ENCODE results near the gene RDX. TPM values are rescaled to one million over a fixed set of nuclear protein-coding genes. Genes with fewer than 3 reads are reported as not detected.

The RDX gene
- total RNA-seq, 2 experiments from 2014 or later, result 11.4 to 14.2 TPM

GRCh38 chr11:110336054-110336453 lies 39.6 kb upstream of the RDX start:
- Histone ChIP-seq H3K4me1 (ENCODE audit: insufficient read depth, low read length) (no peaks in the 10 kb centered on the region), H3K36me3 (ENCODE audit: insufficient read depth, low read length) (no peaks in the 10 kb centered on the region), H3K27ac (ENCODE audit: low read depth in 1 of 2, low read length in 2 of 2) (no peak overlapping the region), H3K9me3 (ENCODE audit: control insufficient read depth in 1 of 2, insufficient read depth in 1 of 2, low read length in 2 of 2) (no peaks in the 10 kb centered on the region), H3K4me3 (ENCODE audit: low read length) (no peak overlapping the region), H3K27me3 (ENCODE audit: control insufficient read depth in 1 of 2, insufficient read depth in 2 of 2, low read length in 2 of 2) (no peaks in the 10 kb centered on the region)
- no peak overlapping the region for H3K27ac Mint-ChIP-seq
- no peaks in the 10 kb centered on the region for H3K9me3 Mint-ChIP-seq
- intact Hi-C loops (cut with DNase I, micrococcal nuclease), result no loop called here
- ATAC-seq (ENCODE audit: poor library complexity) (no peak), DNase-seq (no peak)
- ChIA-PET POLR2A (interaction anchor here (0.6 kb wide), 1 partner anchor 92 kb away, joined by 3 read pairs; no protein-coding TSS in a partner anchor), CTCF (no interaction called here)
- TF ChIP-seq CTCF (IDR thresholded peaks at IDR 0.05), result no peak
- H3K4me3 Mint-ChIP-seq, result no peak overlapping the region
- H3K27me3 Mint-ChIP-seq, result no peaks in the 10 kb centered on the region
- no peaks in the 10 kb centered on the region for H3K4me1 Mint-ChIP-seq (ENCODE audit: low read depth)
- H3K36me3 Mint-ChIP-seq (ENCODE audit: low read depth), result no peaks in the 10 kb centered on the region

- DNase-seq, result no peak
- Histone ChIP-seq H3K27ac (ENCODE audit: low read depth in 1 of 2, low read length in 2 of 2) (no peak overlapping the region), H3K4me1 (ENCODE audit: insufficient read depth, low read length) (no peaks in the 10 kb centered on the region), H3K9me3 (ENCODE audit: control insufficient read depth in 1 of 2, insufficient read depth in 1 of 2, low read length in 2 of 2) (no peaks in the 10 kb centered on the region), H3K27me3 (ENCODE audit: control insufficient read depth in 1 of 2, insufficient read depth in 2 of 2, low read length in 2 of 2) (no peaks in the 10 kb centered on the region), H3K36me3 (ENCODE audit: insufficient read depth, low read length) (no peaks in the 10 kb centered on the region), H3K4me3 (ENCODE audit: low read length) (no peak overlapping the region)
- ATAC-seq (ENCODE audit: poor library complexity), result no peak
- Mint-ChIP-seq H3K4me3 (no peak overlapping the region), H3K27ac (no peak overlapping the region), H3K9me3 (peaks cover under 1% of the 10 kb centered on the region), H3K27me3 (no peaks in the 10 kb centered on the region), H3K36me3 (ENCODE audit: low read depth) (no peaks in the 10 kb centered on the region), H3K4me1 (ENCODE audit: low read depth) (no peaks in the 10 kb centered on the region)
- intact Hi-C loops (cut with DNase I, micrococcal nuclease), result no loop called here
- CTCF ChIA-PET, result no interaction called here
- no peak for TF ChIP-seq CTCF (IDR thresholded peaks at IDR 0.05)
- POLR2A ChIA-PET, result interaction anchor here (0.6 kb wide), 1 partner anchor 91 kb away, joined by 3 read pairs; no protein-coding TSS in a partner anchor
Measured at GRCh38 chr11:110335358-110335757, 38.9 kb upstream of the RDX start.

GRCh38 chr11:110331626-110332025 lies 35.2 kb upstream of the RDX start:
- Mint-ChIP-seq H3K36me3 (ENCODE audit: low read depth) (no peaks in the 10 kb centered on the region), H3K27me3 (no peaks in the 10 kb centered on the region)
- POLR2A ChIA-PET, result no interaction called here

More at GRCh38 chr11:110331626-110332025, 35.2 kb upstream of the RDX start:
- DNase-seq (no peak), ATAC-seq (ENCODE audit: poor library complexity) (no peak)
- Histone ChIP-seq H3K9me3 (ENCODE audit: control insufficient read depth in 1 of 2, insufficient read depth in 1 of 2, low read length in 2 of 2) (peaks cover 4 to 6% of the 10 kb centered on the region in 2 experiments), H3K4me3 (ENCODE audit: low read length) (no peak overlapping the region), H3K27me3 (ENCODE audit: control insufficient read depth in 1 of 2, insufficient read depth in 2 of 2, low read length in 2 of 2) (no peaks in the 10 kb centered on the region), H3K27ac (ENCODE audit: low read depth in 1 of 2, low read length in 2 of 2) (no peak overlapping the region), H3K36me3 (ENCODE audit: insufficient read depth, low read length) (no peaks in the 10 kb centered on the region), H3K4me1 (ENCODE audit: insufficient read depth, low read length) (peaks cover 7% of the 10 kb centered on the region)
- TF ChIP-seq CTCF (IDR thresholded peaks at IDR 0.05), result no peak
- Mint-ChIP-seq H3K27ac (no peak overlapping the region), H3K4me3 (no peak overlapping the region), H3K9me3 (peaks cover 4% of the 10 kb centered on the region), H3K4me1 (ENCODE audit: low read depth) (peaks cover 11% of the 10 kb centered on the region)
- intact Hi-C loops (cut with DNase I, micrococcal nuclease), result no loop called here
- CTCF ChIA-PET, result no interaction called here

All from CD4-positive, alpha-beta T cell (primary cell).